Hindlimb muscle (tissue), 1 donor: Measurements from ENCODE around the gene DOCK2. TPM values are rescaled to one million over a fixed set of nuclear protein-coding genes. Genes with fewer than 3 reads are reported as not detected.

Experiments used
- DNase-seq: peaks from one replicate; pipeline ENCODE4 v3.0.0-alpha.2; 2013
- polyA plus RNA-seq: library from polyadenylated mRNA; unstranded; fragments of 120-200 nt; gene quantifications from one replicate; pipeline ENCODE4 v1.2.1, GENCODE V29; 2013; ENCODE audit not compliant: insufficient read length

Gene DOCK2
- polyA plus RNA-seq, 1 donor, result 5.0 TPM

- DNase-seq, result no peak
Measured at GRCh38 chr5:170105642-170106611, 468.9 kb downstream of the DOCK2 start, which contains the start of gene FOXI1. Gene FOXI1 (plus strand): TSS chr5:170105897. CDS start chr5:170105958, 61 bp downstream.

GRCh38 chr5:170107674-170108073 is 470.6 kb downstream of the DOCK2 start:
- no peak for DNase-seq

GRCh38 chr5:170108266-170108785 is 471.3 kb downstream of the DOCK2 start:
- DNase-seq, result no peak

DNA sequence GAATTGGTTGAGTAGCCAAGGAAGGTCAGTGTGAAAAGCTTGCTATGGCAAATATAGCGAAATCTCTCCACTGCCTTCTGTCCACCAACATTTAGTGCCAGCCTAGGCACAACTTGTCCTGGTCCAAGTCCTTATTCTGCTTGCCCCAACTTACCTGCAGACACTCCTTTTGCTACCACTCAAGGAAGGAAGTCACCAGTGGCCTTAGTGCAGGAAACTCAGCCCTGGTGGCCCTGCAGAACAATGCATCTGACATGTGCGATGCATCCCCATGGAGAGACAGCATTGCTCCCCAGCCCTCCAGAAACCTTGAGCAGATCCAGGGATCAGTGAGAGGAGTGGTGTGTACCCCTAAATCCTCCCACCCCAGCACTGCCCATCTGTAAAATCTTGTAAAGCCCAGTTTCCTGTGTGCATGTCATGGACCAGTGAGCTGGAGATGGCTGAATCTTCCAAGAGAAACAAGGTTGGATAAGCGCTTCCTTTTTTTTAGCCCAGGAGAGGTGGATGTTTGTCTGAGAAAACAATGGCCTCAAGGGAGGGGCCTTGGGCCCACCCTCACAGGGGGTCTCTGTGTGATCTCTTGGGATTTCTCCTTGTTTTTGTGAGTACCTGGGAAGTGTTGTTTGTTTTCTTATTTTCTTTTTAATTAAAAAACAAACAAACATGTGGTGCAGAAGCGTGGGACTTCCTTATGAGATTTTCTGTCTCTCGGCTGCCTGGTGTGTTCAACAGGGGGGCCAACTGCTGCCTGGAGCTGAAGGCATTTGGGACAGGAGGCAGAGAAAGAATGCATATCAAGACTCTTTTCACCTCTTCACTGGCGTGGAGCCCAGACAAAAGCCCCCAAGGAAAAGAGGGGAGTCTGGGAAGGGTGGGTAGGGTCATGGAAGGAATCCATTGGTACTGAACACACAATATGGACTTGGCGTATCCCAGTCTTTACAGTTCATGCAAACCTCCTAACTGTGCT is 472.3 kb downstream of the DOCK2 start:
- DNase-seq, result no peak

DNA sequence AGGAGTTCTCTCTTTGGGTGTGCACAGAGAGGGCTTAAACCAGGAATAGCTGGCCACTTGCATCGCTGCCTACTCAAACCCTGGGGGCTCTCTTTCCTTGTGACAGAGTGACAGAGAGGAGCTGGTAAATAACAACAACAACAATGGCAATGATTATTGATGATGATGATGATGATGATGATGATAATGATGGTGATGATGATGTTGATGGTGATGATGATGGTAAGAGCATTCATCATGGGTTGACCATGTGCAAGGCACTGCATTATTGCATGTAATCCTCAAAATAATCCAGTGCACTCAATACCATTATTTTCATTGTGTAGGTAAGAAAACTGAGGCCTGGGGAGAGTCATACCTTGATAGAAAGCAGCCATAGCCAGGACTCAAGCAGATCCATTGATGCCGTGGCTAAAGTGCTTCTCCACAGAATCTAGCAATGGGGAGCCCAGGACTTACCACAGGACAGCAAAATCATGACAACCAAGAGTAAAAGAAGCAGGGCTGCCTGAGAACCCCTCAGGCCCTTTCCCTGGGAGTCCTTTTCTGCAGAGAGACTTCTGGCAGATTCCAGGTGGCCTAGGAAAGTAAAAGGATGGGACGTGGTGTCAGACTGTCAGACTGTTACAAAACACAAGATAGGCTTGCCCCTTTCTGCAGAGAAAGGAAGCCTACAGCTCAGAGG is 473.5 kb downstream of the DOCK2 start:
- no peak for DNase-seq

DNA sequence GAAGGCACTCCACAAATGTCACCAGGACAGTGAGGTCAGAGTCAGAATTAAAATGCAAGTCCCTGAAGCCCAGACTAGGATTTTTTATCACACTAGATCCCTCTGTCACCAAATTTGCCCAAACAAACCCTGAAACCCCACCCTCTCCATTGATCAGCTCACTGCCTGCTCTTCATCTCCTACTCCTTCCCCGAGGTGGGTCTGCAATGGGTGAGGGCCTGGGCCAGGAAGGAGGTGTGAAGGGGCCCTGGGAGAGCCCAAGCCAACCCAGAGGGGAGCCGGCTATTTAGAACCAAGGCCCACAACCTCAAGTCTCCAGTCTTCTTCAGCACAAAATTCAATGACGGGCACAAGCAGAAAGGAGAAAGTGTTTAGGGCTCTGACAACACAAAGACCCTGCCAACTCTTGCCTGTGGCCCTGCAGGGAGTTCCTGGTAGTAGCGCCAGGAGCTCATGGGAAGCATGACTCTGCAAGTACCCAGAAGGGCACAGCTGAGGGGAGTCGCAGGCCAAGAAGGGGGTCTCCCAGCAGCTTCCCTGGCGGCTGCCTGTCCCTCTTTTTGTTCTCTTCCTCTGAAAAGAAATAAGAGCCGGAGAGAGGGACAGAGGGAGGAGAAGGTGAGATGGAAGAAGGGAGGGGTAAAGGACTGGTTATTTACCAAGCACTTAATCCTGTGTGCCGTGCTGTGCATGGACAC is 474.2 kb downstream of the DOCK2 start:
- no peak for DNase-seq

DNA sequence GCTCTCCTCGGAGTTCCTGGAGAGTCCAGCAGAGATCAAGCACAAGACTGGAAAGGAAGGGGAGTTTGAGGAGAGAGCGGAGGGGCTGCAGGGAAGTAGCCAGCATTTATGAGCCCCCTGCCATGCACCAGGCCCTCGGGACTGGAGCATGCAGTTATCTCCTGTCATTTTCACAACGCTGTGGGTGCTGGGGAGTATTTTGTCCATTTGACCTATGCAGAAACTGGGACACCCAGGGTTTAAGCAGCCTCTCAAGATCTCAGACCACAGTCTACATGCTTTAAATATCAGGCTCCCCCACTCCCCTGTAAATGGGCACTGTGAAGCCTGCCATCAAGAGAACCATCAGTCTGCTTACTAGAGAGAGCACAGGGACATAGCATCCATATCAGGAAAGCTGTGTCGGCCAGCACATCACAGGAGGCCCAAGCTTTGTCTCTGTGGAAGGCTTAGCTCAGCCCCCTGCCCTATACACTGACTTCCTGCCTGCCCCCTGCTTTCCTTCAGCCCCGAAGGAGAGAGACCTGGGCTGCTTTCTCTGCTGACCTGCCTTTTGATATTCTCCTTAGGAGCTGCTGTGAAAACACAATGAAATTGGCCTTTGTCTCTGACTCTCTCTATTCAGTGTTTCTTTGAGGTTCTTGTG is 475.9 kb downstream of the DOCK2 start:
- no peak for DNase-seq

DNA sequence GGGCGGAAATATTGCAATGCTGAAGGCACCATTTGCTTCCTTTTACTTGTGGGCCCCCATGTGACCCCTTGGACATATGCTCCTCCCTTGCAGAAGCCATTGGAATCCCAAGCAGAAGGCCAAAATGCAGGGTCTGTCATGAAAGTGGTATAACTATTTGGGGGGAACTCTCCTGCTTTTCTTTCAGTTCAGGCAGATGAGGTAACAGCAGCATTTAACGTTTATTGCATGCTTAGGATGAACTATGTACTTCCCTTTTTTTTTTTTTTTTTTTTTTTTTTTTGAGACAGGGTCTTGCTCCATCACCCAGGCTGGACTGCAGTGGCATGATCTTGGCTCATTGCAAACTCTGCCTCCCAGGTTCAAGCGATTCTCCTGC is 476.4 kb downstream of the DOCK2 start:
- DNase-seq, result no peak

- no peak for DNase-seq
Measured at GRCh38 chr5:170114271-170114670, 477.2 kb downstream of the DOCK2 start.

DNA sequence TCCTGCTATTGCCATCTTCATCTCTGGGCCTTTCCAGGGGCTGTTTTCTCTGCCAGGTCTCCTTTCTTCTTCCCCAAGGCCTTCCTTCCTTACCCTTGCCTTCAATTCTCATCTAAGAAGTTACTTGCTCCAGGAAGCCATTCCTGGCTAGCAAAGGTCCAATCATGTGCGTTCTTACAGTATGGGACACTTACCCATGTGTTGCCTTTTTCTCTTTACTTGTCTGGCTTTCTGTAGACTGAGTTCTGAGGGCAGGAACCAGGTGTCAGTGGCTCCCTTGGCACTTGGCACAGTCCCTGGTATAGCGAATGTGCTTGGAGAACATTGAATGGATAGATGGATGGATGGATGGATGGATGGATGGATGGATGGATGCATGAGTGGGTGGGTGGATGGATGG is 478.9 kb downstream of the DOCK2 start:
- DNase-seq, result no peak

GRCh38 chr5:170117736-170118135 is 480.7 kb downstream of the DOCK2 start:
- DNase-seq, result no peak

DNA sequence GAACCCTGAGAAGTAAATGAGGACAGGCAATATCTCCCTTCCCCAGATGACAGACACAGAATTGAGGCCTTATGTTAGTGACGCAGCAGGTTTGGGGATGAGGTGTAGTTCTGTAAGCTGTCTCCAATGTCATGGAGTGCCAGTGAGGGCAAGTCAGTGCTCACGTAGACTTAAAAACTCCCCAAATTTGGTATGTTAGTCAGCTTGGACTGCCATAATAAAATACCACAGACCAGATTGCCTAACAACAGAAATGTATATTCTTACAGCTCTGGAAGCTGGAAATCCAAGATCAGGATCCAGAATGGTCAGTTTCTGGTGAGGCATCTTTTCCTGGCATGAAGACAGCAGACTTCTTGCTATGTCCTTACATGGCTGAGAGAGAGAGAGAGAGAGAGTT is 483.5 kb downstream of the DOCK2 start:
- no peak for DNase-seq

DNA sequence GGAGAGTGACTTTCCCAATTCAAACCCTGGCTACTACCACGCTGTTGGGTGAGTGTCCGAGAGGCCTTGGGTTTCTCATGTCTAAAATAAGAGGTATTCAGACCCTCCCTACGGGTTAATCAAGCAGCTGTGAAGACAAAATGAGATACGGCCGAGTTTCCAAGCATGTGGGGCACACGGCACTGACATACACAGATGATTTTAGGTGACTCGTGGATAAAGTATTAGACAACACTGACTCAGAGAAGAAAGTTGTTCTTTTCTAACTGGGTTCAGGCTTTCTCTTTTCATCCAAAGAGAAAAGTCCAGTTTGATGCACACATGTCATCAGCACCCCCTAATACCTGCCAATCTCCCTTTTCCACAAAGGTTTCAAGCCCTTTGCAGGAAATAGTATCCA is 484.2 kb downstream of the DOCK2 start:
- no peak for DNase-seq

DNA sequence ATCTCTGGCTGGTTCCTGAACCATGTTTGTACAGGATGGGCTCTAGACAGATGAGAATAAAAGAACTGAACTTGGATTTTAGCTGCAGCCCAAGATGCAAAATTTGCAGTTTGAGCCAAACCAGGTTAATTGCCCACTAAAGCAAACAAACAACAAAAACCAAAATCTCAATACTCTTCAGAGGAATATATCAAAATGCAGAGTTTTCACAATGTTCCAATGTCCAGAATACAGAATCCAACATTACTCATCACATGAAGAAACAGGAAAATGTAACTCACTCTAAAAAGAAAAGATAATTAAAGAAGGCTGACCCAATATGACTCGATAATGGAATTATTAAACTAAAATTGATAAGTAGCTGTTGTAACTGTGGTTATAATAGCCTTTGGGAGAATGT is 489.0 kb downstream of the DOCK2 start:
- no peak for DNase-seq

GRCh38 chr5:170126626-170127025 is 489.6 kb downstream of the DOCK2 start:
- DNase-seq, result no peak

DNA sequence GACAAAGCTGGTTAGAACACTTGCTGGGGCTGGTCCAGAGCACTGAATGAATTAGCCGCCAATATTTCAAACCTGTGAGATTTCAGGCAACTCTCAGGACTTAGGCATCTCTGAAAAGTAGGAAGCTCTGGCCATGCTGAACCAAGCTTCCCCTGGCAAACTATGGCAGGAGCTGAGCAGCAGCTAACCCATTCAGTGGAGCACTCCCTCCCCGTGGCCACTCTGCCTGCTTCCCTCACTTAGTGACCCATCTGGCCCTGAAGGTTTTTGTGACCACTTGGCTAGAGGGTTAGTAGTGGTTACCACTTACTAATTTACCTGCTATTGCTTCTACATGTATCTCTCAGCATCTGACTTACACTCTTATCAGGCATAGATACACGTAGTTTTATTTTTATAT is 494.2 kb downstream of the DOCK2 start:
- no peak for DNase-seq

- DNase-seq, result no peak
Measured at GRCh38 chr5:170132269-170132975, 495.3 kb downstream of the DOCK2 start.
